Stimulated activated CD4-positive, alpha-beta T cell treated with anti-CD3 and anti-CD28 coated beads, TNF-alpha, amount 100 ng/mL, for 4 hours (primary cell): ENCODE measurements around the gene PARD3B.

Experiments used
- DNase-seq, 3 experiments: peaks; one replicate each; pipeline ENCODE4 v3.0.0-alpha.2; 2020; ENCODE audit warnings: low read depth in 3 of 3

PARD3B gene

DNA sequence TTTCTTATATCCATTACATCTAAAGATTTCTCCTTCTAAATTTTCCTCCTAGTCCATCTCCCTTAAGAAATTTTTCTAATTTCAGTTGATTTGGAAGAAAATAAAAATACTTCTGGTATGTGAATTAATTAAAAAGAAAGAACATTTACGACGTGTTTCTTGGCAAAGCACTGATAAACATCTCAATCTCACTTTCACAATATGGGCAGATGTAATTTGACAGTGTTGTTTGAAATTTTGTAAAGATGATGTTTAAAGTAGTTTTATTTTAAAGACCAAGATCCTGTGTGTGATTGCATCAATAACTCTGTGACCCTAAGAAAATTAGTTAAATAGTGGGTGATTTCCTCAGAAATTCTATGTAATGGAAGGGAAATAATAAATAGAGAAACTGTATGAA is 510.0 kb downstream of the PARD3B start:
- no peak for DNase-seq

DNA sequence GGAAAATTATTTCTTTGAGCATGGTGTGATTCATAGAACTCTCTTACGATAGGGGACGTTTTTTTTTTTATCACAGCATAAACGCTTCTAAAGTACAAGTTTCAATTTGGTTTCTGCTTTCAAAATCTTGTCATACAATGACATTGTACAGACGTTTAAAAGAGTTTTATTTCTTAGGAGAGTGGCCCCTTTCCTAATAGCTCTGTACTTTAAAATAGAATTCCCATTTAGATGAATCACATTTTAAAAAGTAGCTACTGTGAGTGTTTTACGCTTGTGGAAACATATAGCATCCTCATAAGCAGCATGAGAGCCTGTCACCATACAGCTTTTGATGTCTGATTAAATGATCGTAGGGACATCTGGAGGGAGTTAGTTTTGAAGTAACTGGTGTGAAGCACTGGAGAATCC is 510.9 kb downstream of the PARD3B start:
- no peak for DNase-seq

DNA sequence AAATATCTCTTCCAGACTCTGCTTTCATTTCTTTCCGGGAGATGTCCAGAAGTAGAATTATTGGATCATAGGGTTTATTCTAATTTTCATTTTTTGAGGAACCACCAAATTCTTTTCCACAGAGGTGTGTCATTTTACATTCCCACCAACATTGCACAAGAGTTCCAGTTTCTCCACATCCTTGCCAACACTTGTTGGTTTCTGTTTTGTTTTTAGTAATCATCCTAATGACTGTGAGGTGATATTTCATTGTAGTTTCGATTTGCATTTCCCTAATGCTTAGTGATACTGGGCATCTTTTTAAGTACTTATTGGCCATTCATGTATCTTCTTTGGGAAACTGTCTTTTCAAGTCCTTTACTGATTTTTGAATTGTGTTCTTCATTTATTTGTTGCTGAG is 513.1 kb downstream of the PARD3B start:
- no peak for DNase-seq

DNA sequence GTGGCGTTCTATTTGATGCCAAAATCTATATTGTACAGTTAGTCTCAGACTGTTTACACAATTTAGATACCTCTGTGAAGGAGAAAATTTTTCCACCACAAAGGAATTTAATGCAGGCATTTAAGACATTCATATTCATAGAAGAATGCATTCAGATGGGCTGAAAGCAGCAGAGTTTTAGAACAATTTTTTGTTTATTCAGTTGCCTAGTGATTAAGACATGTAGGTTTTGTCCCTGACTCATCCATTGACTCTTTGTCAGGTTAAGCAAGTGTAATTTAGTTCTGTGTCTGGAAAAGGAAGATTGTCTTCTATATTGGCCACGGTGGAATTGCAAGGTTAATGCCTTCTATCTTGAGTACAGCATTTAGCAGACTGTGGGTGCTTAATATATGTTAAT is 515.0 kb downstream of the PARD3B start:
- DNase-seq = no peak

GRCh38 chr2:205066081-205066480 is 520.8 kb downstream of the PARD3B start:
- no peak for DNase-seq

DNA sequence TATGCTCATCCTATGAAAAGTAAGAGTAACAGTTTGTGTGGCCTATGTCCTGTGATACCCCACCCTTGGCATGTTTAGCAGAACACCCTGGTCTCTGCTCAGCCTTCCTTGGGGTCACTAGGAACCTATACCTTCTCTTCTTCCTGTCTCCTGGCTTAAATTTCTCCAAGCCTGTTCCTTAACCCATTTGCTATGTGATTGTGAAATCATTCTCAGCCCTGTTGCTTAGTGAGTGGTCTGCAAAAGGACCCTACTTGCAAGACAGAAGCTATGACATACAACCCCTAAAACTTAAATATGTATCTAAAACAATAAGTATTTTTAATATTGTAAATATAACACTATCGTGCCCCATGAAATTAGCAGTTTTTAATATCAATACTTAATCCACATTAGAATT is 524.7 kb downstream of the PARD3B start:
- no peak for DNase-seq

DNA sequence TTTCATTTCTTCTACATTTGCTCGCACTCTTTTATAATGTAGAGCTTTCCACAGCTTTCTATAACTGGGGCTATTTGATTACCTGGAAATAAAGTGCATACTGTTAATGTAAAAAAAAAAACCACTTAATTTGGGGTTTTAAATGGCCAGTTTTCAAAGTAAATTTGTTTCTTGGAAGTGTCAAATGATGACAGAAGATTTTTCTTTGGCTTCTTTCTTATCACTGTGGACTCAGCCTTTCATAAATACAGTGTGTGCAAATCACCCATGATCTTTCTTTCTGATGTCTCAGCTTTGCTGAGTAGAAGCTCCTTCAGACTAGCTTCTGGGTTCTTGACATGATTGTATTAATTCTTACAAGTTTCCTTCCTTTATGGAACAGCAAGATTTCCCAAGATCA is 525.6 kb downstream of the PARD3B start:
- DNase-seq = no peak

DNA sequence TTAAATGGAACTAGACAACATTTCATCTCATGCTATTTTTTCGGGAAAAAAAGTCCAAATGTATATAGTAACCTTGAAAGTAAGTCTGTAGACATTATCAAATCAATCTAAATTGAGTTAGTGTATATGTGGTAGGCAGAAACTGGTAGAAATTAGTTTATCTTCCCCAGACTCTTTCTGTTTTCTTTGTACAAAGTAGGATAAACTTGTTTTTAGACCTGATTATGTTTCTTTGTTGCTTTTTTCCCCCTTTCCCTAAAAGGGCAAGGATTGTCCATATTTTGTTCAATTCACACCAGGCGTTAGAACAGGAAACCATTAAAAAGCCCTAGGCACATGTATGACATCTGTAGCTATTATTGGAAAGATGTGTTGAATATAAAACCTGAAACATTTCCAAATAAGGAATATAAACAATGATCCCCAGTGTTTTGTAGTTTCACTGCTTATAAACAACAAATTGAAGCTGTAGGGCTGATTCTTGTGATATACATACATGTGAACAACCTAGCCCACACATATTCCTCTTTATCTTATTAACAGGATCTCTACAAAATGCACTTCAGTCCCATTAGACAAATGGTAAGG is 528.3 kb downstream of the PARD3B start:
- no peak for DNase-seq

DNA sequence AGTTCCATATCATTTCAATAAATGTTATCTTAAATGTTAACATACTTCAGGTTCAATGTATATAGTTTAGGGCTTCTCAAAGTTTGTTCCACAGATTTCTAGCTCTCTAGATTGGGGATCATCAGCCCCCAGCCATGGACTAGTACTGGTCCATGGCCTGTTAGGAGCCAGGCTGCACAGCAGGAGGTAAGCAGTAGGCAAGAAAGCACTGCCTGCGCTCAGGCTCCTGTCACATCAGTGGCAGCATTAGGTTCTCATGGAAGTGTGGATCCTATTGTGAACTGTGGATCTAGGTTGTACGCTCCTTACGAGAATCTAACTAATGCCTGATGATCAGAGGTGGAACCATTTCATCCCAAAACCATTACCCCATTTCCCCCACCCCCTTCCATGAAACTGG is 531.1 kb downstream of the PARD3B start:
- DNase-seq = no peak

GRCh38 chr2:205077159-205077558 is 531.9 kb downstream of the PARD3B start:
- DNase-seq = no peak

GRCh38 chr2:205078762-205079161 is 533.5 kb downstream of the PARD3B start:
- no peak for DNase-seq

GRCh38 chr2:205079173-205079572 is 533.9 kb downstream of the PARD3B start:
- DNase-seq = no peak

GRCh38 chr2:205086662-205087061 is 541.4 kb downstream of the PARD3B start:
- DNase-seq = no peak

GRCh38 chr2:205087862-205088261 is 542.6 kb downstream of the PARD3B start:
- DNase-seq = no peak

DNA sequence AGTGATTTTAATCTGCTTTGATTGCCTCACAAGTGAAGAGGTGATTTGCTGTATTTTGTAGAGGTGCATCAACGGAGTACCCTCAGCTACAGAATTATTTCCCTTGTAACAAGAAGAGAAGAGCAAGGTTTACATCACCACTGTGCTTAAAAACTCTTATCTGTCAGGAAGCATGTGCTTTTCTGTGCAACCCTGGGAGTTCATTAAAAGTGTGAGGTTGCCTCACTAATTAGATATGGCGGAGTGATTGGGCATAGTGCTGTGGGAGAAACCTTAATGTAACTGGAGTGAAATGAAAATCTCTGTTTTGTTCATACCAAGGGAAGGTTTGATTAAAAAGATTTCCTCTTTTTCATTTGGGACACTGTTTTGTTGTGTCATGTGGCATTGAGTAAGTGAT is 544.7 kb downstream of the PARD3B start:
- DNase-seq = no peak

GRCh38 chr2:205091411-205091810 is 546.1 kb downstream of the PARD3B start:
- DNase-seq = no peak

DNA sequence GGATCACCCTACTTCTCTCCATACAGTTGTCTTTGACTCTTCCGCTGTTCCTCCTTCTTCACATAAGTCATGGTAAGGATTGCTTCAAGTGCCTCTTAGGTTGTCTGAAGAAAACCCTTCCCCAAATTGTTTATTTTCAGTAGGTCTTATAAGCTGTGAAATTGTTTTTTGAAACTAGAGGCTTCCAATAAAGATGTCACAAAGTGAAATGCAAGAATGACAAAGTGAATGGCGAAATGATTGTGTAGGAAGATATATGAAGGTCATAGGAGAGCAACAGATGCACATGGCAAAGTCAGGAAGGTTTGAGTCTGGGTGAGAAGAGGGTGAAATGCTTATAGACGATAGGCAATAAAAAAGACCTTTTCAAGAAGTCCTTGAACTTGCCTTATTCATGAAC is 548.8 kb downstream of the PARD3B start:
- DNase-seq = no peak

- no peak for DNase-seq
These were observed 558.4 kb downstream of the PARD3B start for GRCh38 chr2:205103699-205104098.

DNA sequence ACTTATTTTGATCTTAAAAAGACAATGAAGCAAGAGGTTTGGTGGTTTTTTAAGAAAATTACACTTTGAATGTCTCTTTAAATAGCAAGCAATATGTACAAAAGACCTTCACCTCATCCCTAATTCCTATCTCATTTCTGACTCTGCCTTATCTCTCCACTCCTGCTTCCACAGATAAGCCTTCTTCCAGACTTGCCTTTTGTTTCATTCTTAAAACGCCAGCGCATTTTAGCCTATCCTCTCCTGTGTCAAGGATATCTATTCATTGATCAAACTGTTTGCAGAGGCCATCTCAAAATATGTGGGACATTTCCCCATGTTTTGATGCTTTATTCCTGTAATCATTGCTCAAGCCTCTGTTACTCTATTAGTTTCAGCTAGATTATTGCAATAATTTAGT is 562.5 kb downstream of the PARD3B start:
- no peak for DNase-seq

- DNase-seq = no peak
These were observed 570.2 kb downstream of the PARD3B start for GRCh38 chr2:205115511-205115910.

- DNase-seq = no peak
These were observed 571.9 kb downstream of the PARD3B start for GRCh38 chr2:205117125-205117524.

DNA sequence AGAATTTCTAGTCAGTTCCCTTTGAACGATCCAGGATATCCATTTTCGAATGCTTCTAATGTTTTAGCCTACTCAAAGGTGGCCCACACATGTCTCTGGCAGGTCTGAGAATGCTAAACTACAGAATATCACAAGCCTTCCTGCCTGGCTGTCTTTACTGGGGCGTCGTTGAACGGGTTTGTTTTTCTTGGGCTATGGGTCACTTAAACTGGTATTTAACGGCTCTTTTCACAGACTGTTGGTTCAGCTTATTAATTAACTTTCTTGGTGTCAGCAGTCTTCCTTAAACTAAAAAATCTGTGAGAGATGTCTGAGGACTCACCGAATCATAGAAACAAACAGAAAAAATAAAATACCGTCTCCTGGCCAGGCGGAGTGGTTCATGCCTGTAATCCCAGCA is 573.9 kb downstream of the PARD3B start:
- DNase-seq = no peak

DNA sequence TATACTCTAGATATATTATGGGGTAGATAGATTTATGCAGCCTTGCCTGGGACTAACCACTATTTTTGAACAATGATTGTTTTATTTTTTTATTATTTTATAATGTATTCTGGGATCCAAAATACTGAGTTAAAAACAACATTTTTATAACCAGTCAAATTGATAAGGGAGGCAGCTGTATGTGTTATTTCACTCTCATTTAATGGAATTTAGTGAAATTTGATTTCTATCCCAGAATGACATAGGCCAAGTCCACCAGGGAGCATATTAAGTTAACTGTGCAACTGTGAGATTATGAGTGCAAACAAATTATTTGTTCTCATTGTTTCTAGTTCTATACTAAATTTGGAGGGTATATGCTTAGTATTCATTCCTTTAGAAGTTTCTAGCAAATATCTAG is 583.5 kb downstream of the PARD3B start:
- no peak for DNase-seq

- no peak for DNase-seq
These were observed 584.3 kb downstream of the PARD3B start for GRCh38 chr2:205129531-205129930.
